Sciatic nerve (tissue), 2 donors: Measurements from ENCODE around the gene ABTB2. TPM values are rescaled to one million over a fixed set of nuclear protein-coding genes. Genes with fewer than 3 reads are reported as not detected.
A peak's percentile ranks its signal among the peaks of the same experiment; 100 is the strongest.
"Not testable (repeated sequence)": the region's sequence is repeated elsewhere in the genome, so short reads cannot be mapped to it uniquely, and the experiment has no call there.

Experiments used
- ATAC-seq: fragments of 200-7000 bp; cut with Tn5 transposase; one replicate; pipeline ENCODE4 v1.9.1; 2020; ENCODE audit warnings: mild to moderate bottlenecking, moderate library complexity
- DNase-seq: peaks from one replicate; pipeline ENCODE4 v3.0.0-alpha.2; 2020; ENCODE audit warnings: low spot score
- intact Hi-C: fragments of 100-400 bp; cut with DNase I; formaldehyde crosslinking; loops from one replicate; pipeline ENCODE4 v1.14.2; 2022
- total RNA-seq: library from RNA; stranded (reverse); fragmentation: NEBNext Ultra II Directional; extraction: Animal tissue kit (Norgen Biotek cat#: 25700); gene quantifications from one replicate; pipeline ENCODE4 v1.2.1, GENCODE V29; 2021
- donor health status: DM: no; HTN: no; CAD: no.
- donor health status: DM: no; HTN: no; CAD: no.

Gene ABTB2
- total RNA-seq, 1 donor from 2014 or later: 10.5 TPM

GRCh38 chr11:34188181-34188580 lies 169.6 kb downstream of the ABTB2 start:
- no peak for ATAC-seq
- intact Hi-C loops: no loop called here
- no peak for DNase-seq

GRCh38 chr11:34185926-34186841 lies 171.6 kb downstream of the ABTB2 start:
- intact Hi-C loops: no loop called here

GRCh38 chr11:34184505-34185015 lies 173.2 kb downstream of the ABTB2 start:
- ATAC-seq (peak; percentile 12), DNase-seq (no peak)
- intact Hi-C loops: loop anchor here (5.0 kb wide), 1 partner anchor 78 kb away; no protein-coding TSS in a partner anchor

More at GRCh38 chr11:34185926-34186841, 171.6 kb downstream of the ABTB2 start:
- no peak for ATAC-seq
- DNase-seq: no peak

- DNase-seq (no peak), ATAC-seq (peak; percentile 75)
- intact Hi-C loops: loop anchor here (5.0 kb wide), 1 partner anchor 78 kb away; no protein-coding TSS in a partner anchor
Observed at GRCh38 chr11:34183848-34184391, 173.9 kb downstream of the ABTB2 start.

GRCh38 chr11:34182921-34183685 lies 174.7 kb downstream of the ABTB2 start:
- ATAC-seq: no peak

GRCh38 chr11:34182425-34182824 lies 175.4 kb downstream of the ABTB2 start:
- DNase-seq (no peak), ATAC-seq (no peak)
- intact Hi-C loops: loop anchor here (5.0 kb wide), 1 partner anchor 80 kb away; no protein-coding TSS in a partner anchor

More at GRCh38 chr11:34182921-34183685, 174.7 kb downstream of the ABTB2 start:
- no peak for DNase-seq
- intact Hi-C loops: loop anchor here (5.0 kb wide), 1 partner anchor 79 kb away; no protein-coding TSS in a partner anchor

GRCh38 chr11:34181856-34182405 lies 175.9 kb downstream of the ABTB2 start:
- intact Hi-C loops: loop anchor here (5.0 kb wide), 1 partner anchor 80 kb away; no protein-coding TSS in a partner anchor
- ATAC-seq (no peak), DNase-seq (no peak)

- ATAC-seq (no peak), DNase-seq (no peak)
- intact Hi-C loops: loop anchor here (5.0 kb wide), 1 partner anchor 81 kb away; no protein-coding TSS in a partner anchor
Observed at GRCh38 chr11:34181251-34181650, 176.6 kb downstream of the ABTB2 start.

GRCh38 chr11:34180814-34181165 lies 177.0 kb downstream of the ABTB2 start:
- not testable (repeated sequence) for DNase-seq, ATAC-seq
- intact Hi-C loops: loop anchor here (5.0 kb wide), 1 partner anchor 82 kb away; no protein-coding TSS in a partner anchor

GRCh38 chr11:34180040-34180813 lies 177.6 kb downstream of the ABTB2 start:
- intact Hi-C loops: loop anchor here (5.0 kb wide), 1 partner anchor 82 kb away; no protein-coding TSS in a partner anchor
- ATAC-seq (no peak), DNase-seq (no peak)

GRCh38 chr11:34179026-34179675 lies 178.7 kb downstream of the ABTB2 start:
- intact Hi-C loops: no loop called here
- no peak for DNase-seq
- no peak for ATAC-seq

- ATAC-seq: no peak
- intact Hi-C loops: no loop called here
Observed at GRCh38 chr11:34178209-34178821, 179.5 kb downstream of the ABTB2 start.

GRCh38 chr11:34176751-34177209 lies 181.0 kb downstream of the ABTB2 start:
- intact Hi-C loops: no loop called here
- ATAC-seq (no peak), DNase-seq (no peak)

More at GRCh38 chr11:34178209-34178821, 179.5 kb downstream of the ABTB2 start:
- no peak for DNase-seq

GRCh38 chr11:34175284-34176019 lies 182.4 kb downstream of the ABTB2 start:
- intact Hi-C loops: loop anchor here (2.0 kb wide), 1 partner anchor 183 kb away; the partner anchor contains the start of gene ABTB2

GRCh38 chr11:34174412-34175041 lies 183.3 kb downstream of the ABTB2 start:
- intact Hi-C loops: loop anchor here (2.0 kb wide), 1 partner anchor 184 kb away; the partner anchor contains the start of gene ABTB2

More at GRCh38 chr11:34175284-34176019, 182.4 kb downstream of the ABTB2 start:
- no peak for DNase-seq
- ATAC-seq: no peak

More at GRCh38 chr11:34174412-34175041, 183.3 kb downstream of the ABTB2 start:
- peak; percentile 94 for DNase-seq
- ATAC-seq: peak; percentile 98
